GM23338 (cell line): ENCODE data around the gene CASP2. TPM values are rescaled to one million over a fixed set of nuclear protein-coding genes. Genes with fewer than 3 reads are reported as not detected.

Experiments used
- ATAC-seq: fragments of 200-7000 bp; cut with Tn5 transposase; 3 replicates; pipeline ENCODE4 v1.9.1; 2020
- DNase-seq: peaks from one replicate; pipeline ENCODE4 v3.0.0-alpha.2; 2015; ENCODE audit warnings: low spot score
- H2AFZ ChIP-seq: fragments of 200-600 bp; sonication (generic); 2 replicates; pipeline ENCODE4 v1.8.0; 2016; ENCODE audit warnings: antibody characterized with exemption, mild to moderate bottlenecking, moderate library complexity
- H3F3A ChIP-seq: fragments of 200-600 bp; sonication (generic); replicated peaks from 2 replicates; pipeline ENCODE4 v1.8.0; 2017; ENCODE audit warnings: antibody characterized with exemption, mixed run types, low read depth
- H3K27ac ChIP-seq: fragments of 200-600 bp; sonication (generic); 2 replicates; pipeline ENCODE4 v1.6.1; 2016; ENCODE audit warnings: low read depth
- H3K27me3 ChIP-seq: fragments of 200-600 bp; sonication (generic); 2 replicates; pipeline ENCODE4 v1.8.0; 2016; ENCODE audit warnings: mild to moderate bottlenecking, mixed run types, moderate library complexity; ENCODE audit not compliant: insufficient read depth
- H3K36me3 ChIP-seq: fragments of 200-600 bp; sonication (generic); 2 replicates; pipeline ENCODE4 v1.8.0; 2016; ENCODE audit warnings: mild to moderate bottlenecking; ENCODE audit not compliant: insufficient read depth
- H3K4me1 ChIP-seq: fragments of 200-600 bp; sonication (generic); 2 replicates; pipeline ENCODE4 v1.8.0; 2016; ENCODE audit warnings: mild to moderate bottlenecking, moderate library complexity; ENCODE audit not compliant: insufficient read depth
- H3K4me2 ChIP-seq: fragments of 200-600 bp; sonication (generic); 2 replicates; pipeline ENCODE4 v1.7.1; 2017; ENCODE audit warnings: mixed run types
- H3K4me3 ChIP-seq: fragments of 200-600 bp; sonication (generic); 2 replicates; pipeline ENCODE4 v1.6.1; 2016; ENCODE audit warnings: mixed run types
- H3K79me2 ChIP-seq: fragments of 200-600 bp; sonication (generic); replicated peaks from 2 replicates; pipeline ENCODE4 v1.8.0; 2017; ENCODE audit warnings: mild to moderate bottlenecking; ENCODE audit not compliant: insufficient read depth
- H3K9me2 ChIP-seq: fragments of 200-600 bp; sonication (generic); 2 replicates; pipeline ENCODE4 v1.8.0; 2017; ENCODE audit not compliant: insufficient read depth
- H4K20me1 ChIP-seq: fragments of 200-600 bp; sonication (generic); replicated peaks from 2 replicates; pipeline ENCODE4 v1.8.0; 2017; ENCODE audit warnings: mild to moderate bottlenecking; ENCODE audit not compliant: insufficient read depth
- H3K27ac Mint-ChIP-seq: 2 replicates; pipeline ENCODE4 v1.8.0; 2020; ENCODE audit warnings: inconsistent platforms, mild to moderate bottlenecking, moderate library complexity, mixed read lengths
- H3K27me3 Mint-ChIP-seq: 3 replicates; pipeline ENCODE4 v1.8.0; 2022; ENCODE audit warnings: low read depth, mild to moderate bottlenecking, moderate library complexity, mixed read lengths, inconsistent platforms; ENCODE audit not compliant: insufficient read depth, poor library complexity
- H3K36me3 Mint-ChIP-seq: 3 replicates; pipeline ENCODE4 v1.8.0; 2021; ENCODE audit warnings: low read depth, mild to moderate bottlenecking, inconsistent platforms, moderate library complexity, mixed read lengths
- H3K4me1 Mint-ChIP-seq: 3 replicates; pipeline ENCODE4 v1.8.0; 2020; ENCODE audit warnings: mild to moderate bottlenecking, inconsistent platforms, mixed read lengths
- H3K4me3 Mint-ChIP-seq: 3 replicates; pipeline ENCODE4 v1.8.0; 2021; ENCODE audit warnings: moderate library complexity, mild to moderate bottlenecking, inconsistent platforms, mixed read lengths
- H3K9me3 Mint-ChIP-seq: 3 replicates; pipeline ENCODE4 v1.8.0; 2020; ENCODE audit warnings: moderate library complexity, mild to moderate bottlenecking, inconsistent platforms, mixed read lengths
- CREB1 ChIP-seq: fragments of 250-450 bp; sonication (Bioruptor Pico); IDR thresholded peaks from 2 replicates; pipeline ENCODE4 v1.5.0; 2020; ENCODE audit warnings: low read depth, mild to moderate bottlenecking, moderate library complexity
- EZH2 ChIP-seq: fragments of 200-600 bp; sonication (generic); IDR thresholded peaks from one replicate; pipeline ENCODE4 v1.8.0; 2017; ENCODE audit warnings: antibody characterized with exemption, mild to moderate bottlenecking, low read depth; ENCODE audit not compliant: unreplicated experiment
- EZH2phosphoT487 ChIP-seq: fragments of 200-600 bp; sonication (generic); IDR thresholded peaks from one replicate; pipeline ENCODE4 v1.8.1; 2018; ENCODE audit warnings: antibody characterized with exemption; ENCODE audit not compliant: unreplicated experiment
- JUNB ChIP-seq: IDR thresholded peaks from one replicate; pipeline ENCODE4 v1.6.1; 2016; ENCODE audit warnings: antibody characterized with exemption; ENCODE audit not compliant: unreplicated experiment
- NANOG ChIP-seq: IDR thresholded peaks from 2 replicates; pipeline ENCODE4 v1.6.1; 2016; ENCODE audit warnings: antibody characterized with exemption, borderline replicate concordance
- POLR2AphosphoS5 ChIP-seq: IDR thresholded peaks from 2 replicates; pipeline ENCODE4 v1.6.1; 2016; ENCODE audit warnings: antibody characterized with exemption, low read depth
- STAT1 ChIP-seq: IDR thresholded peaks from one replicate; pipeline ENCODE4 v1.6.1; 2016; ENCODE audit warnings: antibody characterized with exemption; ENCODE audit not compliant: unreplicated experiment
- ZNF114 ChIP-seq: fragments of 250-450 bp; sonication (Bioruptor Pico); IDR thresholded peaks from 2 replicates; pipeline ENCODE4 v1.5.0; 2020; ENCODE audit warnings: mild to moderate bottlenecking, moderate library complexity
- ZNF331 ChIP-seq: fragments of 250-450 bp; sonication (Bioruptor Pico); IDR thresholded peaks from 2 replicates; pipeline ENCODE4 v1.5.0; 2020; ENCODE audit warnings: low read depth, mild to moderate bottlenecking, moderate library complexity
- polyA plus RNA-seq: library from polyadenylated mRNA; unstranded; fragments of >200 nt; fragmentation: Nextera tagmentation; extraction: Ambion mirVana; gene quantifications from 2 replicates; pipeline ENCODE4 v1.2.1, GENCODE V29; 2016
- total RNA-seq: library from RNA; depleted of rRNA; stranded (reverse); fragments of >200 nt; shearing (Covaris generic); gene quantifications from 2 replicates; pipeline ENCODE4 v1.2.3, GENCODE V29; 2014
- TF ChIP-seq, protein P1 (sequence below): fragments of 250-450 bp; sonication (Bioruptor Pico); IDR thresholded peaks from 2 replicates; pipeline ENCODE4 v1.5.0; 2020; ENCODE audit warnings: mild to moderate bottlenecking, moderate library complexity
- TF ChIP-seq, protein P2 (sequence below): IDR thresholded peaks from 2 replicates; pipeline ENCODE4 v1.6.1; 2016; ENCODE audit warnings: antibody characterized with exemption
- TF ChIP-seq, protein P3 (sequence below): IDR thresholded peaks from one replicate; pipeline ENCODE4 v1.6.1; 2018; ENCODE audit warnings: antibody characterized with exemption; ENCODE audit not compliant: unreplicated experiment
- TF ChIP-seq, protein P4 (sequence below), 2 experiments: fragments of 200-600 bp in 1 of 2; sonication (generic) in 1 of 2; conservative IDR thresholded peaks; 2 replicates each; pipeline versions ENCODE4 v1.5.1 to v1.6.1; 2016 to 2017; ENCODE audit warnings: antibody characterized with exemption in 2 of 2, low read depth in 2 of 2, mild to moderate bottlenecking in 2 of 2, moderate library complexity in 1 of 2

The CASP2 gene
- total and polyA plus RNA-seq, 2 experiments from 2014 or later, result 17.7 to 21.8 TPM

DNA sequence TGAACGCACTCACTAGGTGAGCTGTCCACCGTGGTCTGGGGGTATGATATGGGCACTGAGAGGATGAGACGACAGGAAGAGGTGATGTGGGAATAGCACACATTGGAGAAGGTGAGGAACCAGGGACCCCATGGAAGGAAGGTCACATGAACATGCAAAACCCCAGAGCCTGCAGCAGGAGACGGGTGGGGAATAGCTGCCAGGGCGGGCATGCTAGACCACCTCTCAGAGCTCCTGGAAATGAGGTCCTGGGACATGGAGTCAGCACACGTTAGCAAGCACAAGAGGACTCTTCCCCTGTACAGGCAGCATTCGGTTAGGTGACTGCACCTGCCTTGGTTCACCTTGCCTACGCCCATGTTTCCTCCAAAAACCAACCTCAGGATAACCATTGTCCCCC, 66.2 kb downstream of the CASP2 start:
- H3K9me3 Mint-ChIP-seq, result no peaks in the 10 kb centered on the region; the same call in 2 of the 3 replicates
- ATAC-seq, result no peak
- Histone ChIP-seq H3F3A (no peaks in the 10 kb centered on the region), H3K4me3 (no peak overlapping the region), H3K79me2 (no peaks in the 10 kb centered on the region), H3K27me3 (no peaks in the 10 kb centered on the region), H3K4me2 (no peak overlapping the region), H3K9me2 (no peaks in the 10 kb centered on the region; the same call in 1 of the 2 replicates), H2AFZ (no peak overlapping the region), H4K20me1 (no peaks in the 10 kb centered on the region), H3K4me1 (no peaks in the 10 kb centered on the region; the same call in 1 of the 2 replicates), H3K36me3 (peaks cover 11% of the 10 kb centered on the region), H3K27ac (no peak overlapping the region)
- H3K4me3 Mint-ChIP-seq, result no peak overlapping the region; the same call in 2 of the 3 replicates
- TF ChIP-seq, protein P1, sequence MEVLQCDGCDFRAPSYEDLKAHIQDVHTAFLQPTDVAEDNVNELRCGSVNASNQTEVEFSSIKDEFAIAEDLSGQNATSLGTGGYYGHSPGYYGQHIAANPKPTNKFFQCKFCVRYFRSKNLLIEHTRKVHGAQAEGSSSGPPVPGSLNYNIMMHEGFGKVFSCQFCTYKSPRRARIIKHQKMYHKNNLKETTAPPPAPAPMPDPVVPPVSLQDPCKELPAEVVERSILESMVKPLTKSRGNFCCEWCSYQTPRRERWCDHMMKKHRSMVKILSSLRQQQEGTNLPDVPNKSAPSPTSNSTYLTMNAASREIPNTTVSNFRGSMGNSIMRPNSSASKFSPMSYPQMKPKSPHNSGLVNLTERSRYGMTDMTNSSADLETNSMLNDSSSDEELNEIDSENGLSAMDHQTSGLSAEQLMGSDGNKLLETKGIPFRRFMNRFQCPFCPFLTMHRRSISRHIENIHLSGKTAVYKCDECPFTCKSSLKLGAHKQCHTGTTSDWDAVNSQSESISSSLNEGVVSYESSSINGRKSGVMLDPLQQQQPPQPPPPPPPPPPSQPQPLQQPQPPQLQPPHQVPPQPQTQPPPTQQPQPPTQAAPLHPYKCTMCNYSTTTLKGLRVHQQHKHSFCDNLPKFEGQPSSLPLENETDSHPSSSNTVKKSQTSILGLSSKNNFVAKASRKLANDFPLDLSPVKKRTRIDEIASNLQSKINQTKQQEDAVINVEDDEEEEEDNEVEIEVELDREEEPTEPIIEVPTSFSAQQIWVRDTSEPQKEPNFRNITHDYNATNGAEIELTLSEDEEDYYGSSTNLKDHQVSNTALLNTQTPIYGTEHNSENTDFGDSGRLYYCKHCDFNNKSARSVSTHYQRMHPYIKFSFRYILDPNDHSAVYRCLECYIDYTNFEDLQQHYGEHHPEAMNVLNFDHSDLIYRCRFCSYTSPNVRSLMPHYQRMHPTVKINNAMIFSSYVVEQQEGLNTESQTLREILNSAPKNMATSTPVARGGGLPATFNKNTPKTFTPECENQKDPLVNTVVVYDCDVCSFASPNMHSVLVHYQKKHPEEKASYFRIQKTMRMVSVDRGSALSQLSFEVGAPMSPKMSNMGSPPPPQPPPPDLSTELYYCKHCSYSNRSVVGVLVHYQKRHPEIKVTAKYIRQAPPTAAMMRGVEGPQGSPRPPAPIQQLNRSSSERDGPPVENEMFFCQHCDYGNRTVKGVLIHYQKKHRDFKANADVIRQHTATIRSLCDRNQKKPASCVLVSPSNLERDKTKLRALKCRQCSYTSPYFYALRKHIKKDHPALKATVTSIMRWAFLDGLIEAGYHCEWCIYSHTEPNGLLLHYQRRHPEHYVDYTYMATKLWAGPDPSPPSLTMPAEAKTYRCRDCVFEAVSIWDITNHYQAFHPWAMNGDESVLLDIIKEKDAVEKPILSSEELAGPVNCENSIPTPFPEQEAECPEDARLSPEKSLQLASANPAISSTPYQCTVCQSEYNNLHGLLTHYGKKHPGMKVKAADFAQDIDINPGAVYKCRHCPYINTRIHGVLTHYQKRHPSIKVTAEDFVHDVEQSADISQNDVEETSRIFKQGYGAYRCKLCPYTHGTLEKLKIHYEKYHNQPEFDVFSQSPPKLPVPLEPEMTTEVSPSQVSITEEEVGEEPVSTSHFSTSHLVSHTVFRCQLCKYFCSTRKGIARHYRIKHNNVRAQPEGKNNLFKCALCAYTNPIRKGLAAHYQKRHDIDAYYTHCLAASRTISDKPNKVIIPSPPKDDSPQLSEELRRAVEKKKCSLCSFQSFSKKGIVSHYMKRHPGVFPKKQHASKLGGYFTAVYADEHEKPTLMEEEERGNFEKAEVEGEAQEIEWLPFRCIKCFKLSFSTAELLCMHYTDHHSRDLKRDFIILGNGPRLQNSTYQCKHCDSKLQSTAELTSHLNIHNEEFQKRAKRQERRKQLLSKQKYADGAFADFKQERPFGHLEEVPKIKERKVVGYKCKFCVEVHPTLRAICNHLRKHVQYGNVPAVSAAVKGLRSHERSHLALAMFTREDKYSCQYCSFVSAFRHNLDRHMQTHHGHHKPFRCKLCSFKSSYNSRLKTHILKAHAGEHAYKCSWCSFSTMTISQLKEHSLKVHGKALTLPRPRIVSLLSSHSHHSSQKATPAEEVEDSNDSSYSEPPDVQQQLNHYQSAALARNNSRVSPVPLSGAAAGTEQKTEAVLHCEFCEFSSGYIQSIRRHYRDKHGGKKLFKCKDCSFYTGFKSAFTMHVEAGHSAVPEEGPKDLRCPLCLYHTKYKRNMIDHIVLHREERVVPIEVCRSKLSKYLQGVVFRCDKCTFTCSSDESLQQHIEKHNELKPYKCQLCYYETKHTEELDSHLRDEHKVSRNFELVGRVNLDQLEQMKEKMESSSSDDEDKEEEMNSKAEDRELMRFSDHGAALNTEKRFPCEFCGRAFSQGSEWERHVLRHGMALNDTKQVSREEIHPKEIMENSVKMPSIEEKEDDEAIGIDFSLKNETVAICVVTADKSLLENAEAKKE (CRISPR knock-in tag), result no peak
- TF ChIP-seq, protein P2, sequence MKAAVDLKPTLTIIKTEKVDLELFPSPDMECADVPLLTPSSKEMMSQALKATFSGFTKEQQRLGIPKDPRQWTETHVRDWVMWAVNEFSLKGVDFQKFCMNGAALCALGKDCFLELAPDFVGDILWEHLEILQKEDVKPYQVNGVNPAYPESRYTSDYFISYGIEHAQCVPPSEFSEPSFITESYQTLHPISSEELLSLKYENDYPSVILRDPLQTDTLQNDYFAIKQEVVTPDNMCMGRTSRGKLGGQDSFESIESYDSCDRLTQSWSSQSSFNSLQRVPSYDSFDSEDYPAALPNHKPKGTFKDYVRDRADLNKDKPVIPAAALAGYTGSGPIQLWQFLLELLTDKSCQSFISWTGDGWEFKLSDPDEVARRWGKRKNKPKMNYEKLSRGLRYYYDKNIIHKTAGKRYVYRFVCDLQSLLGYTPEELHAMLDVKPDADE, result no peak
- TF ChIP-seq, protein P3, sequence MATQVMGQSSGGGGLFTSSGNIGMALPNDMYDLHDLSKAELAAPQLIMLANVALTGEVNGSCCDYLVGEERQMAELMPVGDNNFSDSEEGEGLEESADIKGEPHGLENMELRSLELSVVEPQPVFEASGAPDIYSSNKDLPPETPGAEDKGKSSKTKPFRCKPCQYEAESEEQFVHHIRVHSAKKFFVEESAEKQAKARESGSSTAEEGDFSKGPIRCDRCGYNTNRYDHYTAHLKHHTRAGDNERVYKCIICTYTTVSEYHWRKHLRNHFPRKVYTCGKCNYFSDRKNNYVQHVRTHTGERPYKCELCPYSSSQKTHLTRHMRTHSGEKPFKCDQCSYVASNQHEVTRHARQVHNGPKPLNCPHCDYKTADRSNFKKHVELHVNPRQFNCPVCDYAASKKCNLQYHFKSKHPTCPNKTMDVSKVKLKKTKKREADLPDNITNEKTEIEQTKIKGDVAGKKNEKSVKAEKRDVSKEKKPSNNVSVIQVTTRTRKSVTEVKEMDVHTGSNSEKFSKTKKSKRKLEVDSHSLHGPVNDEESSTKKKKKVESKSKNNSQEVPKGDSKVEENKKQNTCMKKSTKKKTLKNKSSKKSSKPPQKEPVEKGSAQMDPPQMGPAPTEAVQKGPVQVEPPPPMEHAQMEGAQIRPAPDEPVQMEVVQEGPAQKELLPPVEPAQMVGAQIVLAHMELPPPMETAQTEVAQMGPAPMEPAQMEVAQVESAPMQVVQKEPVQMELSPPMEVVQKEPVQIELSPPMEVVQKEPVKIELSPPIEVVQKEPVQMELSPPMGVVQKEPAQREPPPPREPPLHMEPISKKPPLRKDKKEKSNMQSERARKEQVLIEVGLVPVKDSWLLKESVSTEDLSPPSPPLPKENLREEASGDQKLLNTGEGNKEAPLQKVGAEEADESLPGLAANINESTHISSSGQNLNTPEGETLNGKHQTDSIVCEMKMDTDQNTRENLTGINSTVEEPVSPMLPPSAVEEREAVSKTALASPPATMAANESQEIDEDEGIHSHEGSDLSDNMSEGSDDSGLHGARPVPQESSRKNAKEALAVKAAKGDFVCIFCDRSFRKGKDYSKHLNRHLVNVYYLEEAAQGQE, result no peak
- no peak for TF ChIP-seq ZNF114
- TF ChIP-seq, protein P4, sequence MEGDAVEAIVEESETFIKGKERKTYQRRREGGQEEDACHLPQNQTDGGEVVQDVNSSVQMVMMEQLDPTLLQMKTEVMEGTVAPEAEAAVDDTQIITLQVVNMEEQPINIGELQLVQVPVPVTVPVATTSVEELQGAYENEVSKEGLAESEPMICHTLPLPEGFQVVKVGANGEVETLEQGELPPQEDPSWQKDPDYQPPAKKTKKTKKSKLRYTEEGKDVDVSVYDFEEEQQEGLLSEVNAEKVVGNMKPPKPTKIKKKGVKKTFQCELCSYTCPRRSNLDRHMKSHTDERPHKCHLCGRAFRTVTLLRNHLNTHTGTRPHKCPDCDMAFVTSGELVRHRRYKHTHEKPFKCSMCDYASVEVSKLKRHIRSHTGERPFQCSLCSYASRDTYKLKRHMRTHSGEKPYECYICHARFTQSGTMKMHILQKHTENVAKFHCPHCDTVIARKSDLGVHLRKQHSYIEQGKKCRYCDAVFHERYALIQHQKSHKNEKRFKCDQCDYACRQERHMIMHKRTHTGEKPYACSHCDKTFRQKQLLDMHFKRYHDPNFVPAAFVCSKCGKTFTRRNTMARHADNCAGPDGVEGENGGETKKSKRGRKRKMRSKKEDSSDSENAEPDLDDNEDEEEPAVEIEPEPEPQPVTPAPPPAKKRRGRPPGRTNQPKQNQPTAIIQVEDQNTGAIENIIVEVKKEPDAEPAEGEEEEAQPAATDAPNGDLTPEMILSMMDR (conservative IDR thresholded peaks at IDR 0.05; ENCODE audit: low read depth in 2 of 2), result no peak
- no peak for TF ChIP-seq EZH2
- no peak for TF ChIP-seq NANOG
- no peak for TF ChIP-seq CREB1 (CRISPR knock-in tag)
- TF ChIP-seq EZH2phosphoT487, result no peak
- TF ChIP-seq JUNB, result no peak
- no peak for TF ChIP-seq ZNF331 (CRISPR knock-in tag)
- TF ChIP-seq POLR2AphosphoS5, result no peak
- TF ChIP-seq STAT1, result no peak
- peaks cover 51% of the 10 kb centered on the region for H3K36me3 Mint-ChIP-seq
- peaks cover 34% of the 10 kb centered on the region for H3K4me1 Mint-ChIP-seq
- H3K27ac Mint-ChIP-seq, result no peak overlapping the region
- H3K27me3 Mint-ChIP-seq, result peaks cover 18% of the 10 kb centered on the region
- no peak for DNase-seq
